ENCODE data around the gene RERE. TPM values are rescaled to one million over a fixed set of nuclear protein-coding genes. Genes with fewer than 3 reads are reported as not detected.

RERE gene
- total and polyA plus RNA-seq, 7 donors, result 19.2 to 148 (median 90.6) TPM

- peaks cover 0 to 10% (median 9%) of the 10 kb centered on the region in 4 donors for H3K4me1 ChIP-seq
- H3K36me3 ChIP-seq, result no peaks in the 10 kb centered on the region
- intact Hi-C loops (cut with DNase I), result no loop called here
- WGBS, 2 donors, result 94 to 100% methylated on average over 2 of the region's 2 CpGs
- H3K27ac ChIP-seq, result no peak overlapping the region
- no peak overlapping the region for H3K4me3 ChIP-seq
- no peak for DNase-seq
- H3K9me3 ChIP-seq, result no peaks in the 10 kb centered on the region
- no peaks in the 10 kb centered on the region for H3K27me3 ChIP-seq
- TF ChIP-seq CTCF (IDR thresholded peaks at IDR 0.05), result no peak
- no peak for TF ChIP-seq EP300 (IDR thresholded peaks at IDR 0.05)
- TF ChIP-seq POLR2A (IDR thresholded peaks at IDR 0.05), result no peak
- TF ChIP-seq POLR2AphosphoS5 (IDR thresholded peaks at IDR 0.05), result no peak
Observed at GRCh38 chr1:8487249-8487648, 330.2 kb downstream of the RERE start.

- no peak for DNase-seq
- intact Hi-C loops (cut with DNase I), result no loop called here
- Histone ChIP-seq H3K9me3 (no peaks in the 10 kb centered on the region), H3K27me3 (no peaks in the 10 kb centered on the region), H3K27ac (no peak overlapping the region), H3K4me1 (peaks cover 0 to 10% (median 9%) of the 10 kb centered on the region in 4 donors), H3K4me3 (no peak overlapping the region), H3K36me3 (no peaks in the 10 kb centered on the region)
- TF ChIP-seq POLR2A (IDR thresholded peaks at IDR 0.05) (no peak), CTCF (IDR thresholded peaks at IDR 0.05) (no peak), POLR2AphosphoS5 (IDR thresholded peaks at IDR 0.05) (no peak), EP300 (IDR thresholded peaks at IDR 0.05) (no peak)
- 92 to 95% methylated on average over 5 of the region's 5 CpGs for WGBS, 2 donors
Observed at GRCh38 chr1:8486047-8486446, 331.4 kb downstream of the RERE start.

GRCh38 chr1:8483586-8483985, 333.9 kb downstream of the RERE start:
- TF ChIP-seq CTCF (IDR thresholded peaks at IDR 0.05) (no peak), EP300 (IDR thresholded peaks at IDR 0.05) (no peak), POLR2A (IDR thresholded peaks at IDR 0.05) (no peak), POLR2AphosphoS5 (IDR thresholded peaks at IDR 0.05) (no peak)
- no peaks in the 10 kb centered on the region for H3K9me3 ChIP-seq
- peaks cover 0 to 21% (median 11%) of the 10 kb centered on the region in 4 donors for H3K4me1 ChIP-seq
- no peaks in the 10 kb centered on the region for H3K36me3 ChIP-seq
- peak overlapping the region in 1 of 4 donors; percentile 26 for H3K27ac ChIP-seq
- no peaks in the 10 kb centered on the region for H3K27me3 ChIP-seq
- intact Hi-C loops (cut with DNase I), result loop anchor here (5.0 kb wide), 1 partner anchor 49 kb away; no protein-coding TSS in a partner anchor
- no peak for DNase-seq
- H3K4me3 ChIP-seq, result no peak overlapping the region
- WGBS, 2 donors, result 65 to 81% methylated on average over 3 of the region's 3 CpGs

- Histone ChIP-seq H3K36me3 (no peaks in the 10 kb centered on the region), H3K4me1 (peaks cover 0 to 27% (median 14%) of the 10 kb centered on the region in 4 donors), H3K9me3 (no peaks in the 10 kb centered on the region), H3K4me3 (no peak overlapping the region), H3K27me3 (no peaks in the 10 kb centered on the region), H3K27ac (peak overlapping the region in 2 of 4 donors; percentile 6 to 26)
- intact Hi-C loops (cut with DNase I), result loop anchor here (5.0 kb wide), 1 partner anchor 49 kb away; no protein-coding TSS in a partner anchor
- no peak for TF ChIP-seq EP300 (IDR thresholded peaks at IDR 0.05)
- no peak for TF ChIP-seq POLR2AphosphoS5 (IDR thresholded peaks at IDR 0.05)
- no peak for TF ChIP-seq POLR2A (IDR thresholded peaks at IDR 0.05)
- TF ChIP-seq CTCF (IDR thresholded peaks at IDR 0.05), result no peak
- no peak for DNase-seq
- WGBS, 2 donors, result 70 to 84% methylated on average over 2 of the region's 2 CpGs
Observed at GRCh38 chr1:8482979-8483381, 334.5 kb downstream of the RERE start.
